NCI-H2196 (cell line): Measurements from ENCODE around the gene ELFN2.

Experiments used
- DNase-seq: peaks from one replicate; lab custom pipeline; 2025; ENCODE audit not compliant: unreplicated experiment; lab: John Stamatoyannopoulos, UW

Gene ELFN2

GRCh38 chr22:37363261-37363992 is 63.9 kb downstream of the ELFN2 start:
- DNase-seq = no peak

GRCh38 chr22:37362621-37363020 is 64.7 kb downstream of the ELFN2 start:
- no peak for DNase-seq

GRCh38 chr22:37358917-37359316 is 68.4 kb downstream of the ELFN2 start:
- no peak for DNase-seq

GRCh38 chr22:37358386-37358785 is 68.9 kb downstream of the ELFN2 start:
- no peak for DNase-seq

- no peak for DNase-seq
Measured at GRCh38 chr22:37357446-37358075, 69.7 kb downstream of the ELFN2 start.

- DNase-seq = no peak
Measured at GRCh38 chr22:37356922-37357321, 70.4 kb downstream of the ELFN2 start.

- DNase-seq = no peak
Measured at GRCh38 chr22:37355174-37355573, 72.1 kb downstream of the ELFN2 start.

GRCh38 chr22:37354670-37355069 is 72.6 kb downstream of the ELFN2 start:
- no peak for DNase-seq

- DNase-seq = no peak
Measured at GRCh38 chr22:37354261-37354660, 73.0 kb downstream of the ELFN2 start.

GRCh38 chr22:37353839-37354238 is 73.4 kb downstream of the ELFN2 start:
- no peak for DNase-seq

GRCh38 chr22:37352481-37352880 is 74.8 kb downstream of the ELFN2 start:
- no peak for DNase-seq

- no peak for DNase-seq
Measured at GRCh38 chr22:37351232-37351631, 76.0 kb downstream of the ELFN2 start.

GRCh38 chr22:37349043-37349814 is 78.0 kb downstream of the ELFN2 start:
- DNase-seq = no peak

GRCh38 chr22:37346505-37346895 is 80.8 kb downstream of the ELFN2 start:
- DNase-seq = no peak

GRCh38 chr22:37345863-37346504 is 81.3 kb downstream of the ELFN2 start:
- no peak for DNase-seq

- DNase-seq = no peak
Measured at GRCh38 chr22:37344735-37345449, 82.4 kb downstream of the ELFN2 start.

GRCh38 chr22:37343863-37344734 is 83.2 kb downstream of the ELFN2 start:
- no peak for DNase-seq

- DNase-seq = no peak
Measured at GRCh38 chr22:37343348-37343747, 83.9 kb downstream of the ELFN2 start.

- DNase-seq = no peak
Measured at GRCh38 chr22:37342065-37342464, 85.2 kb downstream of the ELFN2 start.
